Measurements from ENCODE around the gene RHBDD1. TPM values are rescaled to one million over a fixed set of nuclear protein-coding genes. Genes with fewer than 3 reads are reported as not detected.

The RHBDD1 gene, protein sequence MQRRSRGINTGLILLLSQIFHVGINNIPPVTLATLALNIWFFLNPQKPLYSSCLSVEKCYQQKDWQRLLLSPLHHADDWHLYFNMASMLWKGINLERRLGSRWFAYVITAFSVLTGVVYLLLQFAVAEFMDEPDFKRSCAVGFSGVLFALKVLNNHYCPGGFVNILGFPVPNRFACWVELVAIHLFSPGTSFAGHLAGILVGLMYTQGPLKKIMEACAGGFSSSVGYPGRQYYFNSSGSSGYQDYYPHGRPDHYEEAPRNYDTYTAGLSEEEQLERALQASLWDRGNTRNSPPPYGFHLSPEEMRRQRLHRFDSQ
- 10 to 100 TPM; 15.0 to 21.0 (median 16.6) TPM for total RNA-seq

DNA sequence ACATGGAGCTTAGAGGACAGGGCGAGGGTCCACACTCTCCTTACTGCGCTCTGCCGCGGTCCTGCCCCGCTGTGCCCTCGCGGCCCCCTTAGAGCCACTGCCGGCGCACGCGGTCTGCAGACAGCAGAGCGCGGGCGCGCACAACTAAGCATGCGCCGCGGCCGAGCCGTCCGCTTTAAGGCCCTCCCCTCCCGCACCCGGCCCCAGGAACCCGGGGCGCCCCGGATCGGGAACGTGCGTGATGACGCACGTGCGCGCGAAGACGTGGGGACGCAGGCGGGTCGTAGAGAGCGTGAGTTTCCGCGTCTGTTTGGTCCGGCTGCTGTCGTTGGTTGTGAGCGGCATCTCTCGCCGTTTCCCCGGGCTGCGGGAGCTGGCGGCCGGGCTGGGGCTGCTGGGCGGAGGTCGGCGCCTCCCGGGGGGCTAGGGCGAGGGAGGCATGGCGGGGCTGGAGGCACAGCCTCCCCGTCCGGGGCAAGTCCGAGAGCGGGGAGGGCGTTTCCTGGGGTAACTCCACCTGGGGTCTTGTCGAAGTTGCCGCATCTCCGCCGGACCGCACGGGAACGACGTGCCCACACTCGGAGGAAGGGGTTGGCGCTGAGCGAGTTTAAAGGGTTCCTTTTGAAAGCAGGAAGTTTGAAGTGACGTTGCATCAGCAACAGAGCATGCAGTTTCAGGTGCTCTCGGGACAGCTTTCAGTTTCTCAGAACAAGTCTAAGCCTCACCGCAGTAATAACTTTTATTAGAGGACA is at the start of gene RHBDD1:
TSS of gene RHBDD1 (plus strand) at position 259 of the 752 bp plus-strand sequence. CDS start 28,640 bp downstream, outside the sequence.
- TF ChIP-seq, protein P1, sequence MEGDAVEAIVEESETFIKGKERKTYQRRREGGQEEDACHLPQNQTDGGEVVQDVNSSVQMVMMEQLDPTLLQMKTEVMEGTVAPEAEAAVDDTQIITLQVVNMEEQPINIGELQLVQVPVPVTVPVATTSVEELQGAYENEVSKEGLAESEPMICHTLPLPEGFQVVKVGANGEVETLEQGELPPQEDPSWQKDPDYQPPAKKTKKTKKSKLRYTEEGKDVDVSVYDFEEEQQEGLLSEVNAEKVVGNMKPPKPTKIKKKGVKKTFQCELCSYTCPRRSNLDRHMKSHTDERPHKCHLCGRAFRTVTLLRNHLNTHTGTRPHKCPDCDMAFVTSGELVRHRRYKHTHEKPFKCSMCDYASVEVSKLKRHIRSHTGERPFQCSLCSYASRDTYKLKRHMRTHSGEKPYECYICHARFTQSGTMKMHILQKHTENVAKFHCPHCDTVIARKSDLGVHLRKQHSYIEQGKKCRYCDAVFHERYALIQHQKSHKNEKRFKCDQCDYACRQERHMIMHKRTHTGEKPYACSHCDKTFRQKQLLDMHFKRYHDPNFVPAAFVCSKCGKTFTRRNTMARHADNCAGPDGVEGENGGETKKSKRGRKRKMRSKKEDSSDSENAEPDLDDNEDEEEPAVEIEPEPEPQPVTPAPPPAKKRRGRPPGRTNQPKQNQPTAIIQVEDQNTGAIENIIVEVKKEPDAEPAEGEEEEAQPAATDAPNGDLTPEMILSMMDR (IDR thresholded peaks at IDR 0.05; ENCODE audit: low read depth): no peak

DNA sequence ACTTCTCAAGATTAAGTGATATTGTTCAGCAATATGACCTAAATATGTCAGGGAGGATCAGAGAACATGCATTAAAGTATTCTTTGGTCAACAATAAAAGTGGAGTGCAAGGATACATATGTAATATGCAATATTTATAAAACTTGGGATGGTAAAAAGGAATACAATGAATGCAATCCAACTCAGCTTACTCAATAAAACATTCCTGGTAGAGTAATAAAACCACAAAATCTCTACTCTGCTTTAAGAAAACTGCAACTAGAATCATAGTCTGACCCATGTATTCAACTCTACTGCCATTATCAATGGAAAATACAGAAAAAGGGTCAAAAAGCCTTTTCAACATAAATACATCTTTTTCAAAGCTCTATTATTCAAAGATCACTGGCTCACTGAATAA is 47.8 kb upstream of the RHBDD1 start:
- TF ChIP-seq, protein P1 (IDR thresholded peaks at IDR 0.05; ENCODE audit: low read depth): no peak

DNA sequence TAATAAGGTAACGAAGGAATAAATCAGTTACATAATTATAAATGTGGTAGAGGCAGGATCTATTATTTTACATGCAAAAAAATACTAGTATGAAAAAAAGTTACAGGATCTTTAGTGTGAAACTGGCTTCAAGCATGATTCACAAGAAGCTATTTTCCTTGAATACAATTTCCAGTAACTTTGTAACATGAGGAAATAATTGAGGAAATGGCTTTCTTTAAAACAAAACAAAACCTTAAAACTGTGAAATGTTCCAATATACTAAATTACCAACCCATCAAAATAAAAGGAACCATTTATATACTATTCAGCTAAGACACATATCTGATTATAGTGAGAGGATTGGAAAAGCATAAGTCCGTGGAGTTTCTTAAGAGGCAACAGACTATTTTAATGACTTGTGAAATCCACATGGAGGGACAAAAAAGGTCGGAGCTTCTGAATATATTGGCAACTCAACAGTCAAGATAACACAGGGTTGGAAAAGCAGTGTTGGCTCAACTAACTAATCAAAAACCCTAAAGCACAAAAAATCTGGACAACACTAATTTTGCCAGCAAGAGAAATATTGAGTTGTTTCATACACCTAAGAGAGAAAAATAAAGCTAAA is 46.9 kb upstream of the RHBDD1 start:
- TF ChIP-seq, protein P1 (IDR thresholded peaks at IDR 0.05; ENCODE audit: low read depth): no peak

DNA sequence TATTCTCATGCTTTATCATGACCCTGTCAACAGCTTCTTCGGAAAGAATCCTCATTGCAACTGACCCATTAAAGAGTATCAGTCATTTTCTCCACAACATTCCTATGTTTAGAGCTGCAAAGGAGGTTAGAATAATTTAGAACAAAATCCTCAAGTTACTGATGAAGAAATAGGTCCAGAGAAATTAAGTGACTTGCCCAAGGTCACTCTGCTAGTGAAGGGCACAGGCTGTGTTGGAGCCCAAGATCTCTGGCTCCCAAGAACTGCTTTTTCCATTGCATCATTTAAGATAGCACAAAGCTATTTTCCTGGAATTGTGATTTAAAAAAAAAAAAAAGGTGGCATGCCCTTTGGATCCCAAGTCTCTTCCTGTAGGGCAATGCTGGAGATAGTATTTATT is 45.8 kb upstream of the RHBDD1 start:
- TF ChIP-seq, protein P1 (IDR thresholded peaks at IDR 0.05; ENCODE audit: low read depth): no peak

DNA sequence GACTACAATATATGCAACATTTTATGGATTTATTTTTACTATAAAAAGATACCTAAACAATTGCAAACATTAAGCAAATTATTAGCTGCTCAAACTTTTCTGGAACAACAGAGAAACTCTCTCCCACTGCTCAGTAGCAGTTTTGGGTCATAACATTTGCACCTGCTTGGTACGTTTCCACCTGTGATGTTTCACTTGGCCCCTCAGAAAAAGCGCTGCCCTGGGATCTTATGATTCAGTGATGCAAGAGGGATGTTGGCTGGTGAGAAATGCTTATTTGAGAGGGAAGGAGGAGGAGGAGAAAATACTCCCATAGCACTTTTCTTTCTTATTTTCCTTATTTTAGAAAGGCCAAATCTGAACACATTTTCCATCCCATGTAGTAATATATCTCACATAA is 45.4 kb upstream of the RHBDD1 start:
- TF ChIP-seq, protein P1 (IDR thresholded peaks at IDR 0.05; ENCODE audit: low read depth): no peak

DNA sequence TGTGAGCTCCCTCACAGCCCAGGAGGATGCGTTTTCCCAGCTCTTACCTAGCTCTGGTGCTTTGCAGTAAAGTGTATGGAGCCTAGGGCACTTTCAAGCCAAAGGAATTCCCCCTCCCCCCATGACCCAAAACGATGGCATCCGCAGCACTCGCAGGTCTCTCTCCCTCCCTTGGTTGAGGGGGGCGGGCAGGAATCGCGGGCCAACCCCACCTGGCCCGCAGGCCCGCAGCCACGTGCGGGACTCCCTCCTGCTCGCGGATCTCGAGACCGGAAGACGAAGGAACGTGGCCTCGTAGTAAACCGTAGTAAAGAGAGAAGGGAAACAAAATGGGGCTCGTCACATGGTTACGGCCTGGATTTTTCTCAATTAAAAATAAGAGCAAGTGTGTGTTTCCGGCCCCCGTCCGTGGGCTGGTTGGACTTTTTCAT is 44.8 kb upstream of the RHBDD1 start:
- TF ChIP-seq, protein P1 (IDR thresholded peaks at IDR 0.05; ENCODE audit: low read depth): no peak
